ENCODE measurements around the gene PATJ. TPM values are rescaled to one million over a fixed set of nuclear protein-coding genes. Genes with fewer than 3 reads are reported as not detected.
A peak's percentile ranks its signal among the peaks of the same experiment; 100 is the strongest.

PATJ gene
- total RNA-seq, 1 donor from 2014 or later, result 121 TPM

- intact Hi-C loops (cut with DNase I), result no loop called here
These were observed 310.7 kb downstream of the PATJ start for GRCh38 chr1:62052946-62053345.

DNA sequence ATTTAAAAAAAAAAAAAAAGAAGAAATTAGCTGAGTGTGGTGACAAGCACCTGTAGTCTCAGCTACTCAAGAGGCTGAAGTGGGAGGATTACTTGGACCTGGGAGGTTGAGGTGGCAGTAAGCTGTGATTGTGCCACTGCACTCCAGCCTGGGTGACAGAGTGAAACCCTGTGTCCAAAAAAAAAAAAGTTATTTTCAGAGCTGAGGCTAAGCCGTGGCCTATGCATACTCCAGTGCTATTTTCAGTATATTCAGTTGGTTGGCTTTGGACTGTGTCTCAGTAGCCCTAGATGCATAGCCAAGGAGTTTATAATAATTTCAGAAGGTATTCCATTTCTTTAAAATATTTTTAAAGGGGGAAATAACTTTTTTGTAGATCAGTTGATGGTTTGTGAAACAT, 311.9 kb downstream of the PATJ start:
- intact Hi-C loops (cut with DNase I), result no loop called here
- peak; percentile 70 for ATAC-seq
- no peak for DNase-seq (ENCODE audit: missing footprints)

More at GRCh38 chr1:62052946-62053345, 310.7 kb downstream of the PATJ start:
- no peak for ATAC-seq
- no peak for DNase-seq (ENCODE audit: missing footprints)

DNA sequence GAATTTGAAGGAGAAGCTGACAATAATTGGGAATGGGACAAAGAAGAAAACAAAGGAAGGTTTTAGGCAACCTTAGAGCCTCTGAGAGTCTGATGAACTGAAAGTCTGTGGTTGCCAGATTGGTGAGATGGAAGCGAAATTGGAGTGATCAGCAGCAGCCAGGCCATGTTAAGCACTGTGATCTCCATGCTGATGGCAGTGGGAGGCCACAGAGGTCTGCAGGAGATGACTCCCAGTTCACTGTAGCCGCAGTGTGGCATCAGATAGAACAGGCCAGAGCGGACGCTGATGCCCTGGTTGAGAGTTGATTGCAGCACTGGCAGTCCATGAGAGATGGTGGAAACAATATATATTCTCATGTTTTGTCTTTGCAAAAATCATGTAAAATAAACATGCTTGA, 314.9 kb downstream of the PATJ start:
- intact Hi-C loops (cut with DNase I), result no loop called here
- ATAC-seq (no peak), DNase-seq (ENCODE audit: missing footprints) (no peak)

GRCh38 chr1:62057641-62058290, 315.5 kb downstream of the PATJ start:
- no peak for ATAC-seq
- intact Hi-C loops (cut with DNase I), result no loop called here
- no peak for DNase-seq (ENCODE audit: missing footprints)

- intact Hi-C loops (cut with DNase I), result no loop called here
- ATAC-seq, result no peak
These were observed 316.7 kb downstream of the PATJ start for GRCh38 chr1:62058956-62059355.

GRCh38 chr1:62062087-62062486, 319.8 kb downstream of the PATJ start:
- no peak for DNase-seq (ENCODE audit: missing footprints)
- intact Hi-C loops (cut with DNase I), result no loop called here
- ATAC-seq, result no peak

More at GRCh38 chr1:62058956-62059355, 316.7 kb downstream of the PATJ start:
- no peak for DNase-seq (ENCODE audit: missing footprints)

- ATAC-seq, result no peak
- DNase-seq (ENCODE audit: missing footprints), result no peak
- intact Hi-C loops (cut with DNase I), result loop anchor here (5.0 kb wide), 2 partner anchors 93 to 183 kb away; no protein-coding TSS in a partner anchor
These were observed 322.6 kb downstream of the PATJ start for GRCh38 chr1:62064829-62065407.

GRCh38 chr1:62066713-62067112, 324.4 kb downstream of the PATJ start:
- intact Hi-C loops (cut with DNase I), result loop anchor here (5.0 kb wide), 2 partner anchors 94 to 184 kb away; no protein-coding TSS in a partner anchor
- DNase-seq (ENCODE audit: missing footprints) (no peak), ATAC-seq (no peak)

DNA sequence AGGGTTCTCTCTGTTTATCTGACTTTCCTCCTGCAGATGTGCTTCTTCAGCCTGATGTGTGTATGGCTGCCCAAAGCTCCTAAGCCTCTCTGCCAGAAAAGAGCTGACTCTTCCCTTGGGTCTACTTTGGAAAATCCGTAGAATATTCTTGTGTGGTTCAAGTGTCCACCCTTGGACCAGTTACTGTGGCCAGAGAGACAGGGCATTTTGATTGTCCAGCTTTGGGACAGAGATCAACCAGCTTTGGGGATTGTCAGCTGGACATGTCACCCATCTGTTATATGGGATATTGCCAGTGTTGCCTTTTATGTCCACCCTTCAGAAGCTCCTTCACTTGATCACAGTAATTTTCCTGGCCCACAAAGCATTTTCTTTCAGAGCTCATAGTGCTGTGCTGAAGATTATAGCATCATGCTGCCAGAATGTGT, 326.1 kb downstream of the PATJ start:
- ATAC-seq (peak; percentile 81), DNase-seq (ENCODE audit: missing footprints) (no peak)
- intact Hi-C loops (cut with DNase I), result loop anchor here (1.0 to 5.0 kb wide), 4 partner anchors 96 to 326 kb away; partner anchors contain the start of gene PATJ

- intact Hi-C loops (cut with DNase I), result loop anchor here (1.0 to 5.0 kb wide), 4 partner anchors 97 to 326 kb away; partner anchors contain the start of gene PATJ
- DNase-seq (ENCODE audit: missing footprints), result no peak
- peak; percentile 93 for ATAC-seq
These were observed 326.7 kb downstream of the PATJ start for GRCh38 chr1:62068978-62069377.

GRCh38 chr1:62070384-62071011, 328.2 kb downstream of the PATJ start:
- intact Hi-C loops (cut with DNase I), result no loop called here
- no peak for DNase-seq (ENCODE audit: missing footprints)
- ATAC-seq, result no peak

GRCh38 chr1:62071695-62072094, 329.4 kb downstream of the PATJ start:
- intact Hi-C loops (cut with DNase I), result no loop called here
- ATAC-seq, result no peak
- no peak for DNase-seq (ENCODE audit: missing footprints)

- ATAC-seq, result no peak
- intact Hi-C loops (cut with DNase I), result no loop called here
- no peak for DNase-seq (ENCODE audit: missing footprints)
These were observed 334.0 kb downstream of the PATJ start for GRCh38 chr1:62076286-62076685.

DNA sequence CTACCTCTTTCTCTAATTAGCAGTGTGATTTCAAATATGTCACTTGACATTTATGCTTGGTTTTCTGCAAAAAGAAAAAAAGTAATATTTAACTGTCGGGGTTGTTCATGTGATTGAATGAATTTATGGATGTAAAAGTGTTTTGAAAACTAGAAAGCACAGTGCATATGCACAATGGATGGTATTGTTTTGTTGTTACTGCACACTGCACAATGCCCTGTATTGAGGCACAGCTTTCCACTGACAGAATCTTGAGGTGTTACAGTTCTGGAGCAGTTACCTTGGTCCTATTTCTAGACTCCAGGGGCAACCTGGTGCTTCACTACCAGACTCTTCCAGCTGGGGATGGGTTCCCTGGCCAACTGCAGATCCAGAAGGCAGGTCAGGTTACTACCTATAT, 335.5 kb downstream of the PATJ start:
- intact Hi-C loops (cut with DNase I), result no loop called here
- ATAC-seq (no peak), DNase-seq (ENCODE audit: missing footprints) (no peak)

DNA sequence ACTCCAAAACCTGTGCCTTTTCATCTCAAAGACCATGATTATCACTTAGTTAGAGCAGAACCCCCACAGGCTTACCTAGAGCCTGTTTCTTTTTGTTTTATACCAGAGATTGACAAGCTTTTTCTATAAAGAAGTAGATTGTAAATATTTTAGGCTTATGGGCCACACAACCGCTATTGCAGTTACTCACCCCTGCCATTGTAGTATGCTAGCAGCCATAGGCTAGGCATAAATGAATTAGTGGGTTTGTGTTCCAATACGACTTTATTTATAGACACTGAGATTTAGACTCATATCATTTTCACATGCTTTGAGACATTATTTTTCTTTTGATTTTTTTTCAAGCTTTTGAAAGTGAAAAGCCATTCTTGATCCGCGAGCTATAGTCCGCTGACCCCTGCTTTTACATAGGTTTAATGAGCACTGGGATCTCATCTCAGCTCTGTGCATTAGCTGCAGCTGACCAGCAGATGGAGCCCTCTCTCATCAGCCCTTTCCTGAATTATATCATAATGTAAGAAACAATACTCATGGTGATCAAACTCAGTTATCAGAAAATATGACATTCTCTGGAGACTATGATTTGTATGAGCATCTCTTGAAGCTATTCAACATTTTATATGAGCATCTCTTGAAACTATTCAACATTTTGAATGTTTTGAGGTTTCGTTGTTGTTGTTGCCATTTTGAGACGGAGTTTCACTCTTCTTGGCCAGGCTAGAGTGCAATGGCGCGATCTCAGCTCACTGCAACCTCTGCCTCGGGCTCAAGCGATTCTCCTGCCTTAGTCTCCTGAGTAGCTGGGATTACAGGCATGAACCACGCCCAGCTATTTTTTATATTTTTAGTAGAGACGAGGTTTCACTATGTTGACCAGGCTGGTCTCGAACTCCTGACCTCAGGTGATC, 340.4 kb downstream of the PATJ start:
- ATAC-seq (no peak), DNase-seq (ENCODE audit: missing footprints) (no peak)
- intact Hi-C loops (cut with DNase I), result loop anchor here (1.0 kb wide), 1 partner anchor 49 kb away; no protein-coding TSS in a partner anchor

GRCh38 chr1:62084310-62084890, 342.1 kb downstream of the PATJ start:
- no peak for ATAC-seq
- intact Hi-C loops (cut with DNase I), result no loop called here
- no peak for DNase-seq (ENCODE audit: missing footprints)

- ATAC-seq (no peak), DNase-seq (ENCODE audit: missing footprints) (no peak)
- intact Hi-C loops (cut with DNase I), result no loop called here
These were observed 346.2 kb downstream of the PATJ start for GRCh38 chr1:62088439-62088838.

DNA sequence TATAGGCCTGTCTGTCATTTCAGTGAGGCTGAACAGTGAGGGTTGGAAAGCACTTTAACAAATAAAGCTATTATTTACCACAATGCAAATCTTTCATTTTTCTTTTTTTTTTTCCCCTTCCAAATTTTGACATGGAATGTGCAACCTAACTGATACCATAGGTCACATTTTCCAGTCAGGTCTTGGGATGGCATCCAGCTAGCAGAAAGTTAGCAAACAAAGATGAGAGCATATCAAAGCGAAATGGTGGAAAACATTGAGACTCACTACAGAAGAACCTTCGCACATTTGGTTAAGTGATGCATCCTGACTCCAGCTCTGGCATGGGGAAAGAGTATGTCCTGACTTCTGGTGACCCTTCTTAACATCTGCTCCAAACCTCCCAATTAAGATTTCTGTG, 347.3 kb downstream of the PATJ start:
- DNase-seq (ENCODE audit: missing footprints) (no peak), ATAC-seq (no peak)
- intact Hi-C loops (cut with DNase I), result no loop called here

GRCh38 chr1:62090016-62090415, 347.7 kb downstream of the PATJ start:
- no peak for DNase-seq (ENCODE audit: missing footprints)
- intact Hi-C loops (cut with DNase I), result no loop called here
- ATAC-seq, result no peak

Measured in Right ventricle myocardium inferior (tissue), 1 donor.